Stimulated activated CD8-positive, alpha-beta memory T cell treated with anti-CD3 and anti-CD28 coated beads, Interleukin-7, amount 100 ng/mL, for 4 hours (primary cell): ENCODE results near the gene CCDC73.

Experiments
- DNase-seq, 2 donors: peaks; one replicate each; pipeline ENCODE4 v3.0.0-alpha.2; 2020; ENCODE audit warnings: low read depth in 2 of 2

CCDC73 gene

DNA sequence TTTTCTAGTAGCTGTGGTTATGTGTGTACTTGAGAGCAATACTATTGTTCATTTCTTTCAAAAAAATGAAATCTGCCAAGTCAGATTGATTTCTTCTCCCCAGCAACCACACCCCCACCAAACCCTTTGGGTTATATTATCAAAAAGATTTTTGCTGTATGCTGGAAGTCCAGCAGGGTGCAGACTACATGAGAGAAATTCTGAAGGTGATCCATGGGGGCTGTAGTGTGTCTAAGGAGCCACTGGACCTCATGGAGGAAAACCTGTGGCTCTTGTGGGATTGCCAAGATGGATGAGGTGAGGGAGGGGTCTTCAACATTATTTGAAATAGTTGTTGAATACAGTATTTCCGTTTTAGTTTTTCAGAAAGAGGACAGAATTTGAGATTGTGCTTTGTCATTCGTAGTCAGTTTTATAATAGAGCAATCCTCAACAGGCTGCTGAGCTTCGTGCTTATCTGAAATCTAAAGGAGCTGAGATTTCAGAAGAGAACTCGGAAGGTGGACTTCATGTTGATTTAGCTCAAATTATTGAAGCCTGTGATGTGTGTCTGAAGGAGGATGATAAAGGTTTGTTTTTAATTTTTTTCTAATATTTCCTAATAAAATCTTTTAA, 207.8 kb downstream of the CCDC73 start:
- no peak for DNase-seq

GRCh38 chr11:32584921-32585320, 209.5 kb downstream of the CCDC73 start:
- no peak for DNase-seq

DNA sequence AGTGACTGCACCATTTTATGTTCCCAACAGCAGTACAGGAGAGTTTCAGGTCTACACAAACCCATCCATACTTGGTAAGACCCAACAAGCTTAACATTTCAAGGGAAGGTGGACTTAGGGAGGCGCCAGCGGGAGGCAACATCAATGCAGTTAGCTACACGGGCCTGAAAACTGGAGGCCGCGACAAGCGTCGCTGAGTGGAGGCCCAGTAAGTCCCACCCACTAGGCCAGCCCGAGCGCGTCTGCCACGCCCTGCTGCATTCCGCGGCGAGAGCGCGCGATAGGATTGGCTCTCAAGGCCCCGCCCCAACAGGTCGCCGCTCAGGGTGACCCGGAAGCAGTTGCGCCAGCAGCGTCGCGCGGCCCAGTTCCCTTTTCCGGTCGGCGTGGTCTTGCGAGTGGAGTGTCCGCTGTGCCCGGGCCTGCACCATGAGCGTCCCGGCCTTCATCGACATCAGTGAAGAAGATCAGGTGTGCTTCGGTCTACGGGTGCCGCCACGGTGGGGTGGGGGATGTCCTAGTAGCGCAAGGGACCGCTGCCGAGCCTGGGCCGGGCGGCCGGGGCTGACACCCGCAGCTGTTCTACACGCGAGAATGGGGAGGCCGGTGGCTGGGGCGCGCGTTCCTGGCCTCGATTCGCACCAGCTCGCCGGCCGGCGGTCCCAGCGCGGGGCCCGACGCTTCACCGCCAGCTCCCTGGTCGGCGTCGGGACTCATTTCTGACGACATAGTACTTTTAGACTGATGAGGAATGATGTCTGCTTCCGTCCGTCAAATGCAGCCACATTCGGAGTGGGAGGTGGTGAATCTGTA, 210.8 kb downstream of the CCDC73 start, which contains the start of gene EIF3M:
EIF3M (plus strand) TSS at position 373 of the 813 bp plus-strand sequence; CDS start at position 430, 57 bp downstream.
- DNase-seq = peak; percentile 92 to 94

GRCh38 chr11:32581556-32581955, 212.9 kb downstream of the CCDC73 start:
- no peak for DNase-seq

DNA sequence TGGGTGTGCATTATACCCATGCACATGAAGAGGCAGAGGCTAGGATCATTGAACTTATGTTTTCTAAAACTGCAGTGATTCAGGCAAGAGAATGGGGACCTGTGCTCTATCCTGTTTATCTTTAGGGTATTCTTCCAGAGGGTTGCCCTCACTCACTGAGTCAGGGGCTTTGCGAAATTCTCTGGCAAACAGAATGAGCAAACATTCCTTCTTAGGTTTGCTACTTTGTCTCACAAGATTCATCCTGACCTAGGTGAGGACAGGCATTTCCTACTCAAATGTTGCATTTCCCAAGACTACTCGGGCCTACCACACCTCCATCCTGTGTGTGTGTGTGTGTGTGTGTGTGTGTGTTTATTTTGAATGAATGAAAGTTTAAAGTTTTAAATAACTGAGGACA, 213.5 kb downstream of the CCDC73 start:
- no peak for DNase-seq

DNA sequence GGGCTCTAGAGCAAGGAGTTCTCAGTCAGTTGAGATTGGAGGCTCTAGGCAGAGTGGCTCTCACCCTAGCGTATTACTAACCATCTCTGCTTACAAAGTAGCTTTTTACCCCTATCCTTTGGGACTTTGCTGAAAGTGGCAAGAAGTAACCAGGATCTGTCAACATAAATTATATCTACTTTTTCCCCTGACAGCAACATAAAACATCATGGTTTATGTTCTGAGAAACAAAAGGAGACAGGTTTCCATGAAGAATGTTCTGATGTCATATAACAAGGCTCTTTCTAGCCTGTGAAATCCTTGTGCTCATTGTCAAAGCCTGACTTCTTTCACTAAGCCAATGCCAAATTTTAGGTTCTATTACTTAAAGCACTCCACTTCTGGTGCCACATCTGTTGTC, 218.0 kb downstream of the CCDC73 start:
- DNase-seq = no peak

- no peak for DNase-seq
Measured at GRCh38 chr11:32575070-32575469, 219.4 kb downstream of the CCDC73 start.

DNA sequence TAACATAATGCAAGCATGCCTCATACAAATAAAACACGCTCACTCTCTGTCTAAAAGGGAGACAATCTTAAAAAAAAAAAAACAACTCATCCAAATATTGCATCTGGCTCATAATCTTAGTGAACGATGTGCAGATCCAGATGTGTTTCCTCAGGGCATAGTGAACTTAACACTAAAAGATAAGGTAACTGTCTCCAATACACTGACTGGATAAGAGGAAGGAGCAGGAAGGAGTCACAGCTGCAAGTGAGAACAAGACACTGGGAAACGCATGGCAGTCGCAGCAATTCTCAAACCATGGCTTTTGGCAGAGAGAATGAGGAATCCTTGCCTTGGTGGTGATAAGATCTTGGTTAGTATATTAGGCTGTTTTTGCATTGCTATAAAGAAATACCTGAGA, 220.0 kb downstream of the CCDC73 start:
- DNase-seq = no peak

DNA sequence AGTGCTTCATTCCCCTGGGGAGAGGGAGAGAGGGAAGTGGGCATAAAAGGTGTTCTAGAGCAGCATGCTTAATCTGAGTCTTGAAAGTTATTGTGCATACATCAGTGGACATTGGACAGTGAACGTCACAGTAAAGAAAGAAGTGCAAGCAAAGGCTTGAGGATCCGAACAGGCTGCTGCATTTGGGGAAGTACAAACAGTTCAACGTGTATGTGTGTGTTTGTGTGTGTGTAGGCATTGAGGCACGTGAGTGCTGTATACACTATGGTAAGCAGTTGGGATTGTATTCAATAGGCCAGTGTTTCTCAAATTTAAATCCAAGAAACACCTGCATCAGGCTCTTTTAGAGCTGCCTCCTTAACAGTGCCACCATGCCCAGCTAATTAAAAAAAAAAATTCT, 221.2 kb downstream of the CCDC73 start:
- no peak for DNase-seq

GRCh38 chr11:32571039-32571438, 223.4 kb downstream of the CCDC73 start:
- no peak for DNase-seq

GRCh38 chr11:32569313-32569881, 225.1 kb downstream of the CCDC73 start:
- DNase-seq = no peak

DNA sequence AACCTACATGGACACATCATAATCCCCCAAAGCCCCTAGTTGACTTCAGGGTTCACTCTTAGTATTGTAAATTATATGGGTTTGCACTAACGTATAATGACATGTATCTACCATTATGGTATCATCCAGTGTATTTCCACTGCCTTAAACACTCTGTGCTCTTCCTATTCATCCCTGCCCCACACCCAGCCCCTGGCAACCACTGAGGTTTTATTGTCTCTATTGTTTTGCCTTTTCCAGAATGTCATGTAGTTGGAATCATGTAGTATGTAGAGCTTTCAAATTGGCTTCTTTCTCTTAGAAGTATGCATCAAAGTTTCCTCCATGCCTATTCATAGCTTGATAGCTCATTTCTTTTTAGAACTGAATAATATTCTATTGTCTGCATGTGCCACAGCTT, 227.3 kb downstream of the CCDC73 start:
- no peak for DNase-seq

GRCh38 chr11:32566517-32566916, 227.9 kb downstream of the CCDC73 start:
- no peak for DNase-seq

DNA sequence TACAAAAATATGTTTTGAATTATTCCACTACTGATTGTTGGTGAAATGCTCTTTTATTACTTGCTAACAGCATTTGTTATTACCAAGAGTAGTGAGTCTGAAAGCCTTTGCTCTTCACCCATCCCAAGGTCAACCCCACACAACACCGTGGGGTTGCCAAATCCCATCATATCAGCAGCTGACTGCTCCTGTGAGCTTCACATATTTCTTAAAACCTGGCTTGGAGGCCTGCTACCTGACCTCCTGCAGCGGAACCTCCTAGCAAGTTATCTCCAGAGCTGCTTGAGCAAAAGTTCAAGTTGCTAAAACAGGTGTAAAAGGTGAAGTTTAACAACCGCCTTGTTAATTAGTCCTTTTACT, 230.9 kb downstream of the CCDC73 start:
- no peak for DNase-seq

- no peak for DNase-seq
Measured at GRCh38 chr11:32562839-32563599, 231.4 kb downstream of the CCDC73 start.

GRCh38 chr11:32561835-32562234, 232.6 kb downstream of the CCDC73 start:
- no peak for DNase-seq

DNA sequence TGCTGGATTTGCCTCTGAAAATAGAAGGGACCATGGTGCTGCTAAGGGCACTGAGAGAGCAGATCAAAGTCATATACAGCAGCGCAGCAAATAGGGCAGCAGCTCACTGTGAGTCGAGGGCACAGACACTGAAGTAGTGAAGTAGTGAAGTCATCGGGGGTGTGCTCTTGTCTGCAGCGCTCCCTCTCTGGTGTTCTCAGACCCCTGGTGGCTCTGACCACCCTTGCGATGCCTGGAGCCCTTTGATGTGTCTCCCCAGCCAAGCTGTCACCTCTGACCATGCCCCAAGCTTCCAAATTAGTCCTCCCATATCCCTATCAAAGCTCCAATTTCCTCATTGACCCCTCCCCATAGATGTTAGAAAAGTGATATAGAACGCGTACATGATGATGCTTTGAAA, 238.6 kb downstream of the CCDC73 start:
- no peak for DNase-seq

DNA sequence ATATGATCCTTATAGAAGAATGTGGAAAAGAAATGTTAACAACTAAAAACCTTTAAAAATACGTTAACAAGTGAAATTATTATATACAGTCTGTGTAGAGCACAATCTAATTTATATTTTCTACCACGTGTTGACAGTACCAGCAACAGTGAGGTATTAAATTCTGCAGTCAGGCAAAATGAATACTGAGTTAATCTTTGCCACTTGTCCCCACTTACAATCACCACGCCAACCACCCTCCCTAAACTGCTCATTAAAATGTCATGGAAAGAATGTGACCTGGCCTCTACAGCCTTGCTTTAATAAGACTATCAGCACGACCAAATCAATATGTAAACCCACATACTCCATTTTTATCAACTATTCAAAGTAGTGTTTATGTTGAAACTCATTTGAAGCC, 239.4 kb downstream of the CCDC73 start:
- no peak for DNase-seq
